ENCODE measurements around the gene GSK3A.

The GSK3A gene

GRCh38 chr19:42246143-42246921 lies 3.9 kb upstream of the GSK3A start:
- DNase-seq (ENCODE audit: extremely low spot score), result peak; percentile 59
- POLR2A ChIA-PET, result interaction anchor here (0.8 to 8.0 kb wide), 10 partner anchors 10 to 150 kb away, joined by 3 to 140 read pairs (median 4); no protein-coding TSS in a partner anchor
- peak; percentile 20; the same call in 1 of the 2 replicates for TF ChIP-seq FOXM1 (IDR thresholded peaks at IDR 0.05; ENCODE audit: borderline replicate concordance)
- no peak for TF ChIP-seq TARDBP (IDR thresholded peaks at IDR 0.05)
- no peak for TF ChIP-seq PKNOX1 (IDR thresholded peaks at IDR 0.05)
- no peak for TF ChIP-seq ELF4 (IDR thresholded peaks at IDR 0.05)
- no peak for TF ChIP-seq NFRKB (IDR thresholded peaks at IDR 0.05)
- TF ChIP-seq SP1 (IDR thresholded peaks at IDR 0.05), result no peak
- CTCF ChIA-PET, result interaction anchor here (0.6 to 4.6 kb wide), 11 partner anchors 9 to 142 kb away, joined by 3 to 53 read pairs (median 3); partner anchors contain the start of gene ERF

GRCh38 chr19:42245231-42245630 lies 2.8 kb upstream of the GSK3A start:
- no peak for DNase-seq (ENCODE audit: extremely low spot score)
- TF ChIP-seq L3MBTL2 (conservative IDR thresholded peaks at IDR 0.05) (no peak), HDGF (IDR thresholded peaks at IDR 0.05; ENCODE audit: borderline replicate concordance) (no peak), FOXK2 (IDR thresholded peaks at IDR 0.05) (no peak), ELF4 (IDR thresholded peaks at IDR 0.05) (no peak), TARDBP (IDR thresholded peaks at IDR 0.05) (no peak)
- CTCF ChIA-PET, result interaction anchor here (1.3 to 4.6 kb wide), 4 partner anchors 11 to 38 kb away, joined by 3 to 53 read pairs (median 6); partner anchors contain the start of gene ERF
- POLR2A ChIA-PET, result interaction anchor here (0.7 to 8.0 kb wide), 9 partner anchors 11 to 151 kb away, joined by 3 to 140 read pairs (median 3); no protein-coding TSS in a partner anchor

- POLR2A ChIA-PET, result interaction anchor here (0.6 to 8.0 kb wide), 7 partner anchors 11 to 55 kb away, joined by 3 to 140 read pairs (median 3); no protein-coding TSS in a partner anchor
- CTCF ChIA-PET, result interaction anchor here (0.6 to 4.6 kb wide), 4 partner anchors 35 to 60 kb away, joined by 3 to 53 read pairs (median 4); no protein-coding TSS in a partner anchor
- peak; percentile 78 for DNase-seq (ENCODE audit: extremely low spot score)
- TF ChIP-seq FOXK2 (IDR thresholded peaks at IDR 0.05), result no peak
- TF ChIP-seq L3MBTL2 (conservative IDR thresholded peaks at IDR 0.05), result peak; percentile 52
- TF ChIP-seq ELF4 (IDR thresholded peaks at IDR 0.05), result peak; percentile 98
- no peak for TF ChIP-seq PKNOX1 (IDR thresholded peaks at IDR 0.05)
- TF ChIP-seq HDGF (IDR thresholded peaks at IDR 0.05; ENCODE audit: borderline replicate concordance), result no peak
Measured at GRCh38 chr19:42244347-42245220, 2.2 kb upstream of the GSK3A start.

GRCh38 chr19:42242069-42242511 lies 312 bp downstream of the GSK3A start:
- no peak for DNase-seq (ENCODE audit: extremely low spot score)
- CTCF ChIA-PET, result interaction anchor here (1.7 kb wide), 1 partner anchor 37 kb away, joined by 10 read pairs; no protein-coding TSS in a partner anchor
- POLR2A ChIA-PET, result interaction anchor here (0.6 to 8.0 kb wide), 14 partner anchors 10 to 283 kb away, joined by 3 to 140 read pairs (median 4); partner anchors contain the start of genes DEDD2, RABAC1 and ZNF526
- TF ChIP-seq L3MBTL2 (conservative IDR thresholded peaks at IDR 0.05) (no peak), BHLHE40 (IDR thresholded peaks at IDR 0.05; ENCODE audit: borderline replicate concordance) (no peak), PKNOX1 (IDR thresholded peaks at IDR 0.05) (no peak), LEF1 (IDR thresholded peaks at IDR 0.05; ENCODE audit: borderline replicate concordance) (no peak), SUZ12 (IDR thresholded peaks at IDR 0.05) (no peak), ELF4 (IDR thresholded peaks at IDR 0.05) (no peak), FOXM1 (IDR thresholded peaks at IDR 0.05; ENCODE audit: borderline replicate concordance) (no peak), ARNT (IDR thresholded peaks at IDR 0.05) (0 out of 2 replicates have a peak, but pooled peaks have one; percentile 41)

GRCh38 chr19:42241279-42241678 lies 1.1 kb downstream of the GSK3A start:
- DNase-seq (ENCODE audit: extremely low spot score), result no peak
- POLR2A ChIA-PET, result interaction anchor here (0.9 to 8.0 kb wide), 4 partner anchors 14 to 39 kb away, joined by 3 to 140 read pairs (median 11); partner anchors contain the start of gene ZNF526
- TF ChIP-seq ARNT (IDR thresholded peaks at IDR 0.05) (no peak), ELF4 (IDR thresholded peaks at IDR 0.05) (no peak), SP1 (IDR thresholded peaks at IDR 0.05) (no peak), LEF1 (IDR thresholded peaks at IDR 0.05; ENCODE audit: borderline replicate concordance) (no peak), BHLHE40 (IDR thresholded peaks at IDR 0.05; ENCODE audit: borderline replicate concordance) (no peak), CTBP1 (IDR thresholded peaks at IDR 0.05; ENCODE audit: borderline replicate concordance) (no peak), TARDBP (IDR thresholded peaks at IDR 0.05) (no peak), L3MBTL2 (conservative IDR thresholded peaks at IDR 0.05) (no peak), HDGF (IDR thresholded peaks at IDR 0.05; ENCODE audit: borderline replicate concordance) (no peak), PKNOX1 (IDR thresholded peaks at IDR 0.05) (no peak), ZNF384 (IDR thresholded peaks at IDR 0.05) (no peak), SUZ12 (IDR thresholded peaks at IDR 0.05) (no peak), FOXK2 (IDR thresholded peaks at IDR 0.05) (no peak), FOXA1 (IDR thresholded peaks at IDR 0.05) (no peak), FOXM1 (IDR thresholded peaks at IDR 0.05; ENCODE audit: borderline replicate concordance) (no peak), NFRKB (IDR thresholded peaks at IDR 0.05) (no peak)
- CTCF ChIA-PET, result no interaction called here
